GM19324 (cell line): Measurements from ENCODE around the gene PLSCR1.
"Not testable (repeated sequence)": the region's sequence is repeated elsewhere in the genome, so short reads cannot be mapped to it uniquely, and the experiment has no call there.

ENCODE experiments used
- ATAC-seq: cut with Tn5 transposase; IDR thresholded peaks from one replicate; pipeline ENCODE4 v1.9.1; 2021; ENCODE audit warnings: mild to moderate bottlenecking, moderate library complexity; ENCODE audit not compliant: unreplicated experiment, low FRiP score

PLSCR1 gene

DNA sequence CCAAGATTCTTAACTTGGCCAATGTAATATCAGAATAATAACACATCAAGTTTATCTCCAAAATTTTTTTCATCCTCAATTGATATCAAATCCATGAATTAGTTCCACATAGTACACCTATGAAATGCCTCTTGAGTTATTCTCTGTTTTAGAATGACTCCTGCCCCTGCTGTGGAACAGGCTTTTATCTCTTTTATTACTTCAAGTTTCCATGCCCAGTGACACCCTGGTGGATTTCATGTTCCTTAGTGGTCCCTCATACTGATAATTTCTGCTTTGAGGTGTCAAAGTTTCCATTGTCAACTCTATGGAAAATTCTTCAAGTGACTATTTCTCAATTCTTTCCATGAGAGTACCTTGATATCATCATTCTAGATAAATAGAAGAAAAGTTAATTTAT is 24.6 kb downstream of the PLSCR1 start:
- ATAC-seq: no peak

DNA sequence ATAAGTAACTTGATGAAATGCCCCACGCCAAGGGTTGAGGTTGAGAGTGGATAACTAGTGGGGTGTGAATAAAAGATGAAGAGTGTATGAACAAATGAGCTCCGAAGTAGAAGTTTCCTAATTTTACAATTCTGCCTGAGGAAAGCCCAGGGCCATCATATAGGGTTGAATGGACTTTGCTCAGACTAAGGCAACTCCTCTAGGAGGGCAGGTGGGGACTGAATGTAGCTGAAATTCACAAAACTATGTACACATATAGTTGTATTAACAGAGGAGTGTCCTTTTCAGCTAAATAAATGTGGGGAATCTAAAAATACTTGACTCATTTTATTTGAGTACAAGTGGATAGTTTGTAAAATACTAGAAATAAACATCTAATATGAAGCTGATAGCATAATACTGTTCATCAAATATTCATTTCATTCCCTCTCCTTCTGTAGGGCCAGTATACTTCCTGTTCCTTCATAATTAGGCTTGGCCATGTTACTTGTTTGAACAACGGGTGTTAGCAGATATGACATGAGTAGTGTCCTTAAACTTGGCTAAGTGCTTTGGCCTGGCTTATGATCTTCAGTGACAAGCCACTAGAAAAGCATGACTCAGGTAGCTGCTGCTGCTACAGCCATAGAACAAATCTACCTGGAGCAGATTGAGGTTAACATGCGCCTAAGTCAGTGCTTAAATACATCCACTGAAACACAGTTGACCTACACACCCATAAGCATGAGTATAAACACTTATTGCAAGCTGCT is 26.5 kb downstream of the PLSCR1 start:
- no peak for ATAC-seq

DNA sequence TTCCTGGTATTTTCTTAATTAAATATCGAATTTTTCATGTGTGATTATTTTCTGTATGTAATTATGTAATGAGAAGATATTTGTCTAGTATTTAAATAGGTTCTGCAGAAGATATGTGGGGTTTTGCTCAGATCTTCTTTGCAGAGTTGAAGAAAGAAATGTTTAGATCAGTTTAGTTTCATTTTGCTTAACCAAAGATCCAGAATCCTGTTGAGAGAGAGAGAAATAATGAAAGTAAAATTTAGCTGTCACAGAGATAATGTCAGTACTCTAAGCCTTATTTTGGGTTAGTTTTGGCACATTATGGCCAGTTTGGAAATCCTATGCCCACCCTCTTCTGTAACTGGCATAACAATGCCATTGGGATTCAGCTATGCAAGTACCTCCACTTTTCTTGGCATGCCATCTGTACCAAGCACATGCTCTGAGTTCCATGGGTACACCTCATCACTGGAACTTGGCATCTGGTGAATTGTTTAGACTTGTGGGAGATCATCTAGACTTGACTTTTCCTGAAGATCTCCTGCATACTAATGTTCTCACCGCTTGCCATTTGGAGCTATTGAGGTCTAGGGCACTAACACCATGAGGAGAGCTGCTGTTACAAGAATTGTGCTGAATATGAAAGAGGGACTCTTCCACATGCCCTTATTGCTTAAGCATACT is 30.9 kb downstream of the PLSCR1 start:
- ATAC-seq: no peak

- ATAC-seq: no peak
Measured at GRCh38 chr3:146511402-146512134, 32.8 kb downstream of the PLSCR1 start.

DNA sequence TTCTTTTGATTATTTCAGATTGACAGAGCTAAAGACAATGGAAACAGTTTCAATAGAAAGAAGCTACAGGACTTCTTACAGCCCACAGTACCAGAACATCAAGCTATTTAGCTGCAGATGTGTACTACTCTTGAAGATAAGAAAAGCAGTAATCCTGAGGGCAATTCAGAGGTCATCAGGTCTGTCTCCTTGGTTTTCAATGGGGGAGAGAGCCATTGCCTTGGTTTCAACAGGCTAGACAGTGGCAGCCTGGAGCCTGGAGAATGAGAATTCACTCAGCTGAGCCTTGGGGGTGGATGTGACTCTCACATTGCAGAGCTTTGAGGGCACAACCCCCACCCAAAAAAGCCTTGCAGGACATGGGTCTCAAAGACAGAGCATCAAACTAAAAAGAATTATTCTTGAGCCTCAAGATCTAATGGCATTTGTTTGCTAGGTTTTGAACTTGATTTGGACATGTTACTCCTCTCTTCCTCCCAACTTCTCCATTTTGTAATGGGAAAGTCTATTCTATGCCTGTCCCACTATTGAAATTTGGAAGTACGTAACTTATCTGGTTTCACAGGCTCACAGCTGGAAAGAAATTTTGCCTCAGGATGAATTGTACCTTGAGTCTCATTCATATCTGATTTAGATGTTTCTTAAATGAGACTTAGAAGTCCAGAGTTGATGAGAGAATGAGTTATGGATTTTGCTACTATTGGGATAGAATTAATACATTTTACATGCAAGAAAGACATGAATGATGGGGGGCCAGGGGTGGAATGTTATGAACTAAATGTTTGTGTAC is 36.9 kb downstream of the PLSCR1 start:
- ATAC-seq: no peak

GRCh38 chr3:146505516-146505915 is 38.9 kb downstream of the PLSCR1 start:
- ATAC-seq: no peak

DNA sequence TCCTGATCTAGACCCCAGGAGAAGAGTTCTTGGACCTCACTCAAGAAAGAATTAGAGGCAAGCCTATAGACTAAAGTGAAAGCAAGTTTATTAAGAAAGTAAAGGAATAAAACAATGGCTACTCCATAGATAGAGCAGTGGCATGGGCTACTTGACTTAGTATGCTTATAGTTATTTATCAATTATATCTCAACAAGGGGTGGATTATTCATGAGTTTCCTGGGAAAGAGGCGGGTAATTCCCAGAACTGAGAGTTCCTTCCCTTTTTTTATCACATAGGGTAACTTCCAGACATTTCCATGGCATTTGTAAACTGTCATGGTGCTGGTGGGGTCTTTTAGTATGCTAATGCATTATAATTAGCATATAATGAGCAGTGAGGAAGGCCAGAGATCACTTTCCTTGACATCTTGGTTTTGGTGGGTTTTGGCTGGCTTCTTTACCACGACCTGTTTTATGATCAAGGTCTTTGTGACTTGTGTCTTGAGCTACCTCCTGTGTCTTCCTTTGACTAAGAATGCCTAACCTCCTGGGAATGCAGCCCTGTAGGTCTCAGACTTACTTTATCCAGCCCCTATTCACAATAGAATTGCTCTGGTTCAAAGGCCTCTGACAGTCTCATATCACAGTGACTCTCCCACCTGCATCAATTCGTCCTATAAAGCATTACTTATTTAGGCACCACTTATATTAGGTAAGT is 39.8 kb downstream of the PLSCR1 start:
- no peak for ATAC-seq

GRCh38 chr3:146503461-146504202 is 40.8 kb downstream of the PLSCR1 start:
- peak; percentile 88 for ATAC-seq

GRCh38 chr3:146502887-146503460 is 41.4 kb downstream of the PLSCR1 start:
- ATAC-seq: no peak

GRCh38 chr3:146501752-146502151 is 42.7 kb downstream of the PLSCR1 start:
- ATAC-seq: no peak

DNA sequence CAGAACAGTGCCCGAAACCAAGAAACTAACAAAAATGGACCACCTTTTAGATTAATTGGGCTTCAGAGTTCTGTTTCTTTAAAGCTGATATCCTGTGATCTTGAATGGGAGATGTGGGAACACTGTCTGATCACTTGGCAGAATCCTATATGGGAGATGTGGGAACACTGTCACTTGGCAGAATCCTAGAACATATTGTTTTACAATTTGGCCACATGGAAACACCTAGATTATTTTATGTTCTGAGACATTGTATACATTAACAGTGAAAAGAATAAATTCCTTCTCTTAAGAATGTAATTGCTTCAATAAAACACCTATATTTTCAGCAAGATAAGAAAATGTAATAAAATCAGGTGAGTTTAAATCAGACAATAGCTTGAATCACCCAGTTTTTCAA is 44.7 kb downstream of the PLSCR1 start:
- ATAC-seq: no peak

GRCh38 chr3:146498002-146498736 is 46.2 kb downstream of the PLSCR1 start:
- no peak for ATAC-seq

- ATAC-seq: not testable (repeated sequence)
Measured at GRCh38 chr3:146497145-146497843, 47.1 kb downstream of the PLSCR1 start.

DNA sequence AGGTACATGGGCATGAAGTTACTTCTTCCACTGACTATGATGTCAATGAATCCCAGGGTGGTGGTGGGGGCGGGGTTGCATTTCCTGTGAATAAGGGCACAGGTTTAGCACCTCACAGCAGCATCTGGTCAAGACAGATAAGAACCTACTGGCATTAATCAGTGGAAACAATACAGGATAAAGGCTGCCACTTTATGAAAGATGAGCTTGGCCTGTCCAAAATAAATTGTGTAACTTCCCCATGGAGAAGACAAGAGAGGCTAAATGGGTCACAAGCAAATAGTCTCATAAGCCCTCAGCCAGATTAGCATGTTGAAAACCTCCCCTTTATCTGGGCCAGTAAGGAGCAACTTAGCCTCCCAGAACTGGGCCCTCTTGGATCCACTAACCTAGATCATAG is 47.7 kb downstream of the PLSCR1 start:
- no peak for ATAC-seq

DNA sequence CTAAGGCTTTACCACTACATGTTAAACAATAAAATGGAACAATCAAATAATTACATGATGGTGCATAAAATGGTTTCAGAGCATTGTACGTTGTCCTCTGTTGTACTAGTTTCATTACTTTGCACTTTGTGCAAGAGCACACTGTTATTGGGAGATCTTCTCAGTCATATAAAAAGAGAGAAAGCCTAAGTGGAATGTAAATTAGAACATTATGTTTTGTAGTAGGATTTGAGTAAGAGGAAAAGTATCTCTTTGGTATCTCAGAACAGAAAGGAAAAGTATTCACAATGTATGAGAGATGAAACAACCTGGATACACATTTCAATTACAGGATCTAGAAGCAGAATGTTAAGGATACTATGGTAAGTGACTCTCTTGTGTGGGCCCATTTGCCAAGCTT is 48.2 kb downstream of the PLSCR1 start:
- no peak for ATAC-seq

DNA sequence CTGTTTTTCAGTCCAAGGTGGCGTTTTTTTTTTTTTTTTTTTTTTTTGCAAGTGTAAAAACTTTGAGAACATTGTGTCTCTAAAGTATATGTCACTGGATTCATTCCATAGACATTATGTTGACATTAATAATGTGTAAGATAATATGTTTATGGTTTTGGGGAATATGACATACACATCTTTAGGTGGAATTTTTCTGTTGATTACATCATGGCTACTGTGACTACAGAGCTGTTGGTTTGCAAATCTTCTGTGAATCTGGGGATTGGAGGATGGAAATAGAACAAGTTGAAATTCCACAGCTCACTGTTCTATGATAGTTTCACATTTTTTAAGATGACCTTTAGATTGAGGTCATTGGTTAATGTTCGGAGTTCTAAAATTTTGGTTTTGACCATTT is 50.6 kb downstream of the PLSCR1 start:
- no peak for ATAC-seq

DNA sequence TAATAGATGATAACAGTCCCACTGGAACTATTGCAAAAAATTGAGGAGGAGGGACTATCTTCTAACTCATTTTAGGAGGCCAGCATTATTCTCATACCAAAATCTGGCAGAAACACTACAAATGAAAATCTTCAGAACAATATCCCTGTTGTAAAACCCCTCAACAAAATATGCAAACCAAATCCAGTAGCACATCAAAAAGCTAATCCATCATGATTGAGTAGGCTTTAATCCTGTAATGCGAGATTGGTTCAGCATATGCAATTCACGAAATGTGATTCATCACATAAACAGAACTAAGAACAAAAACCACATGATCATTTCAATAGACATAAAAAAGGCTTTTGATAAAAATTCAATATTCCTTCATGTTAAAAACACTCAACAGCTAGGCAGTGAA is 51.2 kb downstream of the PLSCR1 start:
- no peak for ATAC-seq

- no peak for ATAC-seq
Measured at GRCh38 chr3:146491303-146491702, 53.1 kb downstream of the PLSCR1 start.
